Progenitor cell of endocrine pancreas (in vitro differentiated cells): ENCODE results near the gene NDOR1. TPM values are rescaled to one million over a fixed set of nuclear protein-coding genes. Genes with fewer than 3 reads are reported as not detected.

Experiments used
- DNase-seq: peaks from one replicate; pipeline ENCODE4 v3.0.0; 2021; ENCODE audit warnings: low spot score; ENCODE audit not compliant: unreplicated experiment
- H3K27ac Mint-ChIP-seq: 2 replicates; pipeline ENCODE4 v1.8.0; 2021; ENCODE audit warnings: mild to moderate bottlenecking, moderate library complexity, mixed read lengths
- H3K27me3 Mint-ChIP-seq: 2 replicates; pipeline ENCODE4 v1.8.0; 2021; ENCODE audit warnings: mixed read lengths
- H3K36me3 Mint-ChIP-seq: 2 replicates; pipeline ENCODE4 v1.8.0; 2022; ENCODE audit warnings: mixed read lengths; ENCODE audit not compliant: insufficient read depth
- H3K4me1 Mint-ChIP-seq: 2 replicates; pipeline ENCODE4 v1.8.0; 2021; ENCODE audit warnings: low read depth, mixed read lengths
- H3K4me3 Mint-ChIP-seq: 2 replicates; pipeline ENCODE4 v1.8.0; 2021; ENCODE audit warnings: low read depth, mild to moderate bottlenecking, moderate library complexity, mixed read lengths
- H3K9me3 Mint-ChIP-seq: 2 replicates; pipeline ENCODE4 v1.8.0; 2021; ENCODE audit warnings: low read depth, mixed read lengths
- total RNA-seq: library from RNA; stranded (reverse); gene quantifications from 2 replicates; pipeline ENCODE4 v1.2.1, GENCODE V29; 2021
- TF ChIP-seq, protein P1 (sequence below): fragments of 200-600 bp; sonication (generic); IDR thresholded peaks from one replicate; pipeline ENCODE4 v1.5.0; 2021; ENCODE audit warnings: antibody characterized with exemption, mild to moderate bottlenecking; ENCODE audit not compliant: unreplicated experiment

Gene NDOR1
- total RNA-seq, 1 donor from 2014 or later, result 37.4 TPM

DNA sequence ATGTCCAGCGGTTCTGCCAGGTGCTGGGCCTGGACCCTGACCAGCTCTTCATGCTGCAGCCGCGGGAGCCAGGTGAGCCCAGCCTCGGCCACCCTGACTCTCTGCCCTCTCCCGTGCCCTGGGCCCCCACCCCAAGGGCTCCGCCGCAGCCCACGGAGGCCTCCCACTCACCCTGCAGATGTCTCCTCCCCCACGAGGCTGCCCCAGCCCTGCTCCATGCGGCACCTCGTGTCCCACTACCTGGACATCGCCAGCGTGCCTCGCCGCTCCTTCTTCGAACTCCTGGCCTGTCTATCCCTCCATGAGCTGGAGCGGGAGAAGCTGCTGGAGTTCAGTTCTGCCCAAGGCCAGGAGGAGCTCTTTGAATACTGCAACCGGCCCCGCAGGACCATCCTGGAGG lies 9.1 kb downstream of the NDOR1 start:
- Mint-ChIP-seq H3K27ac (no peak overlapping the region), H3K36me3 (peaks cover 4% of the 10 kb centered on the region), H3K9me3 (no peaks in the 10 kb centered on the region), H3K4me1 (peaks cover 10% of the 10 kb centered on the region), H3K27me3 (no peaks in the 10 kb centered on the region), H3K4me3 (no peak overlapping the region)
- TF ChIP-seq, protein P1, sequence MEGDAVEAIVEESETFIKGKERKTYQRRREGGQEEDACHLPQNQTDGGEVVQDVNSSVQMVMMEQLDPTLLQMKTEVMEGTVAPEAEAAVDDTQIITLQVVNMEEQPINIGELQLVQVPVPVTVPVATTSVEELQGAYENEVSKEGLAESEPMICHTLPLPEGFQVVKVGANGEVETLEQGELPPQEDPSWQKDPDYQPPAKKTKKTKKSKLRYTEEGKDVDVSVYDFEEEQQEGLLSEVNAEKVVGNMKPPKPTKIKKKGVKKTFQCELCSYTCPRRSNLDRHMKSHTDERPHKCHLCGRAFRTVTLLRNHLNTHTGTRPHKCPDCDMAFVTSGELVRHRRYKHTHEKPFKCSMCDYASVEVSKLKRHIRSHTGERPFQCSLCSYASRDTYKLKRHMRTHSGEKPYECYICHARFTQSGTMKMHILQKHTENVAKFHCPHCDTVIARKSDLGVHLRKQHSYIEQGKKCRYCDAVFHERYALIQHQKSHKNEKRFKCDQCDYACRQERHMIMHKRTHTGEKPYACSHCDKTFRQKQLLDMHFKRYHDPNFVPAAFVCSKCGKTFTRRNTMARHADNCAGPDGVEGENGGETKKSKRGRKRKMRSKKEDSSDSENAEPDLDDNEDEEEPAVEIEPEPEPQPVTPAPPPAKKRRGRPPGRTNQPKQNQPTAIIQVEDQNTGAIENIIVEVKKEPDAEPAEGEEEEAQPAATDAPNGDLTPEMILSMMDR, result no peak
- DNase-seq, result no peak

DNA sequence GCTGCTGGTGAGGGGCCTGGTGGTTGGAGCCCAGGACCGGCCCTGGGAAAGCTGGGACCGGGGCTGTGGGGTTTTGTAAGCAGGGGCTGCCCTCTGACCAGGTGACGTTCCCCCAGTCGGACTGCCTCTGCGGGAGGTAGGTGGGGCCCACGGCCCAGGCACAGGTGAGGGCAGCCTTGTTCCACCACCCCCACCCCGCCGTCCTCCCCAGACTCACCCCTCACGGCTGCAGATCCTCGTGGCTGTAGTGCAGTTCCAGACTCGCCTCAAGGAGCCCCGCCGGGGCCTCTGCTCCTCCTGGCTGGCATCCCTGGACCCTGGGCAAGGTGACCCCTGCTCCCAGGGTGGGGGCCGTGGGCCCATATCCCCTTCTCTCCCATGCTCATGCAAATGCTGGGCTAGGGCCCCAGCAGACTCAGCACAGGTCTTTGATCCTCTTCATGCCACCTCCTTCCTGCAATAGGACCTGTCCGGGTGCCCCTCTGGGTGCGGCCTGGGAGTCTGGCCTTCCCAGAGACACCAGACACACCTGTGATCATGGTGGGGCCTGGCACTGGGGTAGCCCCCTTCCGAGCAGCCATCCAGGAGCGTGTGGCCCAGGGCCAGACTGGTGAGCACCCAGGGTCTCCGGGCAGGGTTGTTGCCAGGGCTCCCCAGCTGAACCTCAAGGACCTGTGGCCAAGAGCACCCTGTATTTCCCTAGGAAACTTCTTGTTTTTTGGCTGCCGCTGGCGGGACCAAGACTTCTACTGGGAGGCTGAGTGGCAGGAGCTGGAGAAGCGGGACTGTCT lies 9.9 kb downstream of the NDOR1 start:
- Mint-ChIP-seq H3K4me1 (peaks cover 10% of the 10 kb centered on the region), H3K27me3 (no peaks in the 10 kb centered on the region), H3K27ac (no peak overlapping the region), H3K36me3 (peaks cover 4% of the 10 kb centered on the region), H3K9me3 (no peaks in the 10 kb centered on the region), H3K4me3 (no peak overlapping the region)
- TF ChIP-seq, protein P1, result no peak
- DNase-seq, result no peak

DNA sequence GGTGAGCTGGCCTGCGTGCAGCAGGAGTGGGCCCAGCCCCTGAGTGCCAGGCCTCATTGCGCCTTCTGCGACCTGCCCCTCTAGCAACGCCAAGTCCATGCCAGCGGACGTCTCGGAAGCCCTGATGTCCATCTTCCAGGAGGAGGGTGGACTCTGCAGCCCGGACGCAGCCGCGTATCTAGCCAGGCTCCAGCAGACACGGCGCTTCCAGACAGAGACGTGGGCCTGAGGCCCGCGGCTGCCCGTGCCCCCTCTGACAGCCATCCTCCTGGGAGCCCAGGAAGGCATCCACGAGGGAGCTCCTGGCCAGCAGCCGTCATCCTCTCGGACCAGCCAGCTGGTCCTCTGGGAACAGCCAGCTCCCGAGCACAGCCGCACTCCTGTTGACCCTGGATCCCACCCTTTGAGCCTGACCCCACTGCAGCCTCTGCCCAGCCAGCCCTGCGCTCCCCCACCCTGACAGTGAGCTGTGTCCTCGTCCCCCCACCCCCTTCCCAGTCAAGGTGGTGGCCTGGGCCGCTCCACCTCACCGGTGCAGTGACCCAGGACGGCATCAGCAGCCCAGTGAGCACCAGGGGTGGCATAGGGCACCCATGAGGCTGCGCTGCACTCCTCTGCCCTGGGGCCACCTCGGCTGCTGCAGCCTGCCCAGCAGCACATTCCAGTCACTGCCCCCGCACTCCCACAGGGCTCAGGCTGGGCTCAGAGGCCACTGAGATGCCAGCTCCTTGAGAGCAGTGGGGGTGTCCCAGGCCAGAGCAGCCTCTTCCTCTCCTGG lies 10.9 kb downstream of the NDOR1 start:
- peaks cover 3% of the 10 kb centered on the region for H3K36me3 Mint-ChIP-seq
- H3K27ac Mint-ChIP-seq, result no peak overlapping the region
- no peak overlapping the region for H3K4me3 Mint-ChIP-seq
- TF ChIP-seq, protein P1, result no peak
- no peaks in the 10 kb centered on the region for H3K9me3 Mint-ChIP-seq
- H3K27me3 Mint-ChIP-seq, result no peaks in the 10 kb centered on the region
- H3K4me1 Mint-ChIP-seq, result peaks cover 10% of the 10 kb centered on the region
- no peak for DNase-seq

DNA sequence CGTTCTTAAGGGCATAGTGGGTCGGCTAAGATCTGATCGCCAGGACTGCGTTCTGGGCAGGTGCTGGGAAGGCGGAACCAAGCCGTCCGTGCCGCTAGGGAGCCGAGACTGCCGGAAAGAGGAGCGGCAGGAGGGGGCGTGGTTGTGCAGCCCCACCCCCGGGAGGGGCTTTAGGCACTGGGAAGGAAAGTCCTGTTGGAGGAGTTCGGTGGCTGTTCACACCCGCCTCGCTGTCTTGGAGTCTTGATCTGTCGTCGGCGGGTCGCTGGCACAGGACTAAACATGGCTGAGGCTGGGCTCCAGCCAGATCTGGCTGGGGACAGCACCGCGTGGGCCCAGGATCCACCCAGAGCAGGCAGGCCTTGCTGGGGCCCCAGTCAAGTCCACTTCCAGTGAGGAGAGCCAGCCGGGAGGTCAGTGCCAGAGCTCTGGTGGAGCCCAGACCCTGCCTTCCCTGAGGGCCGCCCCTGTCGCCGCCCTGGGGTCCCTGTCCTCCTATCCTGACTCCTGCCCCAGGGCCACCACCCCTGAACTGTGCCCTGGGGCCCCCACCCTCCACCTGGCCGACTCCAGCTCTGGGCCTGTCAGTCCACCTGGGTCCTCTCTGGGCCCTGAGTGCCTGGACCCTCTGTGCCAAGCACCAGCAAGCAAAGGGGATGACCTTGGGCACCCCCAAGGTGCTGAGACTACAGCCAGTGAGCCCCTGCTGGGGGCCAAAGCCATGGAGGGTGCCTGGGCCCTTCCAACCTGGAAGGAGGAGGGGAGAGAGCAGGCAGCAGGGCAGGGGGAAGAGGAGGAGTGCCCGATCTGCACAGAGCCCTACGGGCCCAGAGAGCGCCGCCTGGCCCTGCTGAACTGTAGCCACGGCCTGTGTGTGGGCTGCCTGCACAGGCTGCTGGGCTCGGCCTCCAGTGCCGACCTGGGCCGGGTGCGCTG lies 12.0 kb downstream of the NDOR1 start:
- H3K27ac Mint-ChIP-seq, result no peak overlapping the region
- no peak for DNase-seq
- H3K36me3 Mint-ChIP-seq, result peaks cover 3% of the 10 kb centered on the region
- H3K9me3 Mint-ChIP-seq, result no peaks in the 10 kb centered on the region
- no peak overlapping the region for H3K4me3 Mint-ChIP-seq
- TF ChIP-seq, protein P1, result no peak
- no peaks in the 10 kb centered on the region for H3K27me3 Mint-ChIP-seq
- peaks cover 10% of the 10 kb centered on the region for H3K4me1 Mint-ChIP-seq
